ENCODE measurements around the gene EIF4H.

EIF4H gene

DNA sequence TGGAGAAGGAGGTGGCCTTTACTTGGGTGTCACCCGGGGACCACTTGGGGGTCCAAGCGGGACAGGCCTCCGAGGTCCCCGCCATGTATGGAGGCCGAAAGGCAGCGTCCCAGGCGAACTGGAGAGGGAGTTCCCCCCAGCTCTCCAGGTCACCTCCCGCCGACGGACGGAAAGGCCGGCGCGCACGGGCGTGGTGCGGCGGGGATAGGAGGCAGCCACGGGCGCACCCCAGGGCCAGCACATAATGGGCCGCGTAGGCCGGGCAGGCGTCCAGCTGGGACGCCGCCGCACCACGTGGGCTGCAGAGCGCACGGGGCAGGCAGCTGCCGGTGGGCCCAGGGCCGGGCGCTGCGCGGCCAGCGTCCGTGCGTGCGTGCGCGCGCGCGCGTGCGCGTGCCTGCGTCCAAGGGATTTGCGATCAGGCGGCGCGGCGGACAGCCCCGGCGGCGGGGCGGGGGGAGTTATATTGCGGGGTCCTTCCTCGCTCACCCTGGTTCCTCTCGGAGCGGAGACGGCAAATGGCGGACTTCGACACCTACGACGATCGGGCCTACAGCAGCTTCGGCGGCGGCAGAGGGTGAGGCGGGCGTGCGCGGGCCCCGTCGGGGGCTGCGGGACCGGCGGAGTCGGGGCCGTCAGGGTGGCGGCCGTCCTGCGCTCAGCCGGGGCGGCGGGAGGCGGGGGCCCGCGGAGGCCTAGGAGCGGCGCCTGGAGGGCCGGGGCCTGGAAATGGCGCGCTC is at the start of gene EIF4H:
Gene EIF4H (plus strand): TSS at position 491 of the 740 bp plus-strand sequence. CDS start 28 bp downstream, at position 519.
- peak within 1 kb of the TSS; percentile 72 for H3K4me3 ChIP-seq (replicated peaks; ENCODE audit: low read depth, low read length)
- TF ChIP-seq, protein P1, sequence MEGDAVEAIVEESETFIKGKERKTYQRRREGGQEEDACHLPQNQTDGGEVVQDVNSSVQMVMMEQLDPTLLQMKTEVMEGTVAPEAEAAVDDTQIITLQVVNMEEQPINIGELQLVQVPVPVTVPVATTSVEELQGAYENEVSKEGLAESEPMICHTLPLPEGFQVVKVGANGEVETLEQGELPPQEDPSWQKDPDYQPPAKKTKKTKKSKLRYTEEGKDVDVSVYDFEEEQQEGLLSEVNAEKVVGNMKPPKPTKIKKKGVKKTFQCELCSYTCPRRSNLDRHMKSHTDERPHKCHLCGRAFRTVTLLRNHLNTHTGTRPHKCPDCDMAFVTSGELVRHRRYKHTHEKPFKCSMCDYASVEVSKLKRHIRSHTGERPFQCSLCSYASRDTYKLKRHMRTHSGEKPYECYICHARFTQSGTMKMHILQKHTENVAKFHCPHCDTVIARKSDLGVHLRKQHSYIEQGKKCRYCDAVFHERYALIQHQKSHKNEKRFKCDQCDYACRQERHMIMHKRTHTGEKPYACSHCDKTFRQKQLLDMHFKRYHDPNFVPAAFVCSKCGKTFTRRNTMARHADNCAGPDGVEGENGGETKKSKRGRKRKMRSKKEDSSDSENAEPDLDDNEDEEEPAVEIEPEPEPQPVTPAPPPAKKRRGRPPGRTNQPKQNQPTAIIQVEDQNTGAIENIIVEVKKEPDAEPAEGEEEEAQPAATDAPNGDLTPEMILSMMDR (IDR thresholded peaks at IDR 0.05; ENCODE audit: low read length, missing control alignments) = no peak
- DNase-seq (ENCODE audit: low read depth) = peak; percentile 97

DNA sequence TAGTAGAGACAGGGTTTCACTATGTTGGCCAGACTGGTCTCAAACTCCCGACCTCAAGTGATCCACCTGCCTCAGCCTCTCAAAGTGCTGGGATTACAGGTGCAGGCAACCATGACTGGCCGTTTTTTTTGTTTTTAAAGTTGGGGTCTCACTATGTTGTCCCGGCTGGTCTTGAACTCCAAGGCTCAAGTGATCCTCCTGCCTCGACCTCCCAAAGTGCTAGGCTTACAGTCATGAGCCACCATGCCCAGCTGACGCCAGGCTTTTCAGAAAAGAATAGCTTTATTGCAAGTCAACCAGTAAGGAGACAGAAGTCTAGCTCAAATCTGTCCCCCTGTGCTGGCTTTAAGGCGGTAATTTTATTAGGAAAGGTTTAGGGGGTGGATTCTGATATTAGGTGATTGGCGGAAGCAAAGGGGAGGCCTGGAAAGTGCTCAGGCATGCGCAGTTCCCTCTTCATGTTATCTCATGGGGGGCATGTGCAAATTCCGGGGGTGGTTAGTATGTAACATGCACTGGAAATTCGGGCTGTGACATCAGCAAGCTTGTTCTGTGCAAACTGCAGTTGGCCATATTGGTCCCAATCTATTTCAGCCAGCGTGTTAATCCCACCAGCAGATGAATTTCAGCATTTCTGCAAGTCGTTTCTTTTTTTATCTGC is 47.8 kb upstream of the EIF4H start:
- H3K4me3 ChIP-seq (replicated peaks; ENCODE audit: low read depth, low read length) = no peak overlapping the region
- TF ChIP-seq, protein P1 (IDR thresholded peaks at IDR 0.05; ENCODE audit: low read length, missing control alignments) = no peak
- no peak for DNase-seq (ENCODE audit: low read depth)

DNA sequence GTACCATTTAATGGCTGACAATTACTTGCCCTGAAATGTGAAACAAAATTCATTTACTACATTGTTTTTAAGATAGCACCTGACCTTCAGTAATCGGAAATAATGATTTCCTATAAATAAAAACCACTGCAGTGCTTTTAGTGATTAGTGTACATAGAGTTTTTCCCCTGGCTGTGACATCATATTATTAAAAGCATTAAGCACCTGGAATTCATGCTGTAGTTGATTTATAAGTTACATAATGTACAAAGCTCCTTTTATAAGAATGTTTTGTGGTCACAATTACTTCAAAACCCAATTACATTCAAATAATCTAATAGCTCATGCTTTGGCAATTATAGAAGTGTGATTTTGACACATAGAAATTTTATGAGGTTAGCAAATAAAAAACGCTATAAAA is 44.3 kb upstream of the EIF4H start:
- DNase-seq (ENCODE audit: low read depth) = no peak
- H3K4me3 ChIP-seq (replicated peaks; ENCODE audit: low read depth, low read length) = no peak overlapping the region
- TF ChIP-seq, protein P1 (IDR thresholded peaks at IDR 0.05; ENCODE audit: low read length, missing control alignments) = no peak

DNA sequence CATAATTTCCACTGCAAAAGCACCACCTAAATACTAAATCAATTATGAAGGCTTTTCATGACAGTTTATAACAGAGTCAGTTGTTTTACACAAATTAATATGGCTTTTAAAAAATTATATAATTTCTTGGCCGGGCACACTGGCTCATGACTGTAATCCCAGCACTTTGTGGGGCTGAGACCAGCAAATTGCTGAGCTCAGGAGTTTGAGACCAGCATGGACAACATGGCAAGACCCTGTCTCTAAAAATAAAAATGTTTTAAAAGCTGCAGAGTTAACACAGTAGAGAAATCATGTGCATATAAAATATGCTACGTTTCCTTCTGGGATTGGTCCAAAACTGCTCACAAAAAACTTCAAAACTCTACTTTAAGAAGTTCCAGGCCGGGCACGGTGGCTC is 43.6 kb upstream of the EIF4H start:
- TF ChIP-seq, protein P1 (IDR thresholded peaks at IDR 0.05; ENCODE audit: low read length, missing control alignments) = no peak
- no peak overlapping the region for H3K4me3 ChIP-seq (replicated peaks; ENCODE audit: low read depth, low read length)
- DNase-seq (ENCODE audit: low read depth) = no peak

DNA sequence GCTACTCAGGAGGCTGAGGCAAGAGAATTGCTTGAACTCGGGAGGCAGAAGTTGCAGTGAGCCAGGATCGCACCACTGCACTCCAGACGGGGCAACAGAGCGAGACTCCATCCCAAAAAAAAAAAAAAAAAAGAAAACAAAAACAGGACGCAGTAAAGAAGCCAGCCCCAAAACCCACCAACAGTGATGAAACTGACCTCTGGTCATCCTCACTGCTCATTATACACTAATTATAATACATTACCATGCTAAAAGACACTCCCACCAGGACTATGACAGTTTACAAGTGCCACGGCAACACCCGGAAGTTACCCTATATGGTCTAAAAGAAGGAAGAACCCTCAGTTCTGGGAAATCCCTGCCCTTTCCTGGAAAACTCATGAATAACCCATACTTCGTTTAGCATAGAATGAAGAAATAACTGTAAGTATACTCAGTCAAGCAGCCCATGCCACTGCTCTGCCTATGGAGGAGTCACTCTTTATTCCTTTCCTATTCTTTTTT is 40.0 kb upstream of the EIF4H start:
- DNase-seq (ENCODE audit: low read depth) = peak; percentile 30
- TF ChIP-seq, protein P1 (IDR thresholded peaks at IDR 0.05; ENCODE audit: low read length, missing control alignments) = no peak

DNA sequence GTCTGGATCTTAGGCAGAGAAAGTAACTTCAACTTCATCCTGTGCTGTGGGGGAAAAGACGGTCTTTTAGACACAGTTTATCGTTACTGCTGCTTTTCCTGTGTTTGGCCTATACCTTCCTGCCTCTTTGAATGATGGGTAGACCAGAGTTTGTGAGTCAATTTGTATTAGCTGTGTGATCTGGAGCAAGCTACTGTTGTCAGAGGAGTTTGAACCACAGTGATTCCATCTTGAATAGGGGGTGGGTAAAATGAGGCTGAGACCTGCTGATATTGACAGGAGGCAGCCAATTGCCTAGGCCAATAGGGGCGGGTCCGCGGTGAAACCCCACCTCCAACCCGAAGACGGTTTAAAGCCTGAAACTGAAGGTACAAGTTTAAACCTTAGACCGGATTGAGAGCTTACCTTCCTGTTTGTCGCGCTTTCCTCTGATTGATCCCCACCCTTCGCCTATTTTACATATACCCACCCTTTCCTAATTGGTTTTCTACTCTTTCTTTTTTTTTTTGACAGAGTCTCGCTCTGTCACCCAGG is 35.8 kb upstream of the EIF4H start:
- TF ChIP-seq, protein P1 (IDR thresholded peaks at IDR 0.05; ENCODE audit: low read length, missing control alignments) = no peak
- H3K4me3 ChIP-seq (replicated peaks; ENCODE audit: low read depth, low read length) = no peak overlapping the region
- no peak for DNase-seq (ENCODE audit: low read depth)

More for the DNA sequence above, 40.0 kb upstream of the EIF4H start:
- no peak overlapping the region for H3K4me3 ChIP-seq (replicated peaks; ENCODE audit: low read depth, low read length)

Data from fibroblast of pulmonary artery (primary cell).